ENCODE measurements around the gene MED13.

DNA sequence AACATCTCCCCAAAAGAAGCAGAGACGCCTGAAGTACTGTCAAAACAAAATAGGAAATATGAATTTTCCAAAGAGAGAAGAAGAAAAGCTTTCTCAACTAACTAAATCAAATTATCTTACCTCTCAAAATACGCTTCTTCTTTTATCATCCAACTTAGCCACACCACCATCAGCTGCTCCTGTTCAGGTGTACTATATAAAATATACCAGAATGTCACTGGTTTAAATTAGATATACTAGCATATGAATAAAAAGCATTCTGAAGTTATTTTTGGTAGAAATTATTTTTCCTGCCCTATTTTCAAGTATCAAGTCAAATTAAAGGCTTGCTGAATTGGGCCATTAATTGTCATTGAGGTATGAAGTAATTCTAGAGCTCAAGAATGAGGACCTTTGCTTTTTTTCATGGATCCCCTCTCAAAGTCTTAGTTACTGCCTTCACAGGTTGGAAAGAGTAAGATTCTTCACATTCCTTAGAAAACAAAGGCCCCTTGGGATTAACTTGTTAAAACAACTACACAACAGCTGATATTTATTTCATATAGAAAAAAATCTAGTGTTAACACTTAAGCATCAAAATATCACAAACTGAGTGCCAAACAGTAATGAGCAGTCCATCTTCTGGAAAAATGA lies 167.4 kb downstream of the MED13 start:
- TF ChIP-seq, protein P1, sequence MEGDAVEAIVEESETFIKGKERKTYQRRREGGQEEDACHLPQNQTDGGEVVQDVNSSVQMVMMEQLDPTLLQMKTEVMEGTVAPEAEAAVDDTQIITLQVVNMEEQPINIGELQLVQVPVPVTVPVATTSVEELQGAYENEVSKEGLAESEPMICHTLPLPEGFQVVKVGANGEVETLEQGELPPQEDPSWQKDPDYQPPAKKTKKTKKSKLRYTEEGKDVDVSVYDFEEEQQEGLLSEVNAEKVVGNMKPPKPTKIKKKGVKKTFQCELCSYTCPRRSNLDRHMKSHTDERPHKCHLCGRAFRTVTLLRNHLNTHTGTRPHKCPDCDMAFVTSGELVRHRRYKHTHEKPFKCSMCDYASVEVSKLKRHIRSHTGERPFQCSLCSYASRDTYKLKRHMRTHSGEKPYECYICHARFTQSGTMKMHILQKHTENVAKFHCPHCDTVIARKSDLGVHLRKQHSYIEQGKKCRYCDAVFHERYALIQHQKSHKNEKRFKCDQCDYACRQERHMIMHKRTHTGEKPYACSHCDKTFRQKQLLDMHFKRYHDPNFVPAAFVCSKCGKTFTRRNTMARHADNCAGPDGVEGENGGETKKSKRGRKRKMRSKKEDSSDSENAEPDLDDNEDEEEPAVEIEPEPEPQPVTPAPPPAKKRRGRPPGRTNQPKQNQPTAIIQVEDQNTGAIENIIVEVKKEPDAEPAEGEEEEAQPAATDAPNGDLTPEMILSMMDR (IDR thresholded peaks at IDR 0.05), result no peak
- TF ChIP-seq POLR2A (IDR thresholded peaks at IDR 0.05), result no peak
